ENCODE results near the gene UBXN1.

UBXN1 gene

DNA sequence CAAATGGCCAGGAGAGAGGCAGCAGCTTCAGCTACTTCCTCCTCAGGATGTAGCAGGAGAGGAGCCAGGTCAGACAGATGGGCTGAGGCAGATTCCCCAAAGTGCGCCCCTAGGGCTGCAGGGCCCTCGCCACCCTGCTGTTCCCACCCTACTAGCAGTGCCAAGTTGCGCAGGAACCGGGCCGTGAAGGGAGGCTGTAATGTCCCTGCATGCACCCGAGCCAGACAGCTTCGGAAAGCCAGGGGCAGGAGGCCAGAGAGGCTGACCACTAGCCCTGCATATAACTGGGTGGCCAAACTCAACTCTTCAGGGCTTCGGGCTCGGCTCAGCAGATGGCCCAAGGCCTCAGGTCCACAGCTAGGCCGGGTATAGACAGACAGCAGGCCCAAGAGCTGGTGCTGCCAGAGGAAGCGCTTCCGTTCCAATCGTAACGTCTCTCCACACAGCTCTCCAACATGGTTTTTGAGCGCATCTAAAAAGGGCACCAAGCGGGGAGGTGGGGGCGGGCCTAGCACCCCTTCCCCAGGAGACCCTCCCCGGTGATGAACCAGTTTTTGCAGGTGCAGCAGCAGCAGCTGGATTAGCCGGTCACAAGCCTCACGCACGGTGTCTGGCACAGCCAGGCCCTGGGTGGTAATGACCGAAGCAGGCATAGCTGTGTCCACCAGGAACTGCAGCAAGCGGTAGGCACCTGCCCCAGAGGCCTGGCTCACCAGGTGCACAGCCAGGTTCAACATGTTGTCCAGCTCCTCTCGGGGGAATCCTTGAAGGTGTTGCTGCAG is 30.5 kb downstream of the UBXN1 start:
- no peak for DNase-seq (ENCODE audit: extremely low spot score, insufficient read length, low read depth)
- no peak for FAIRE-seq

DNA sequence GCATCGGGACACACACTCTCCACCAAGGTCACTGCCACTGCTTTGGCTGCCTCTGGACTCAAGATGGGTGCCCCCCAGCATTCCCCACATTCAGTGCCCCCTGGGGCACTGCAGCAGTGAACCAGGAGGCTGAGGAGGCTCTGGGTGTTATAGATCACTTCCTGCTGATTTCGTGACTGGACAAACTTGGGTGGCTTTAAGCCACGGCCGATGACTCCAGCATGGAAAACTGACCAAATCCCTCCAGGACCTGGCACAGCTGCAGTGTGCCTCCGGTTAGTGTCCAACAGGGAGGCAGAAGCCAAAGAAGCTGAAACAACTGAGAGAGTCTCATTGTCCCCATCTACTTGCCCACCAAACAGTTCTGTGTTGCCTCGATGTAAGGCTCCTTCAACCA is 31.3 kb downstream of the UBXN1 start:
- DNase-seq (ENCODE audit: extremely low spot score, insufficient read length, low read depth) (no peak), FAIRE-seq (no peak)

- no peak for FAIRE-seq
- DNase-seq (ENCODE audit: extremely low spot score, insufficient read length, low read depth) = no peak
Observed at GRCh38 chr11:62646825-62647608, 31.9 kb downstream of the UBXN1 start.

GRCh38 chr11:62645946-62646824 is 32.7 kb downstream of the UBXN1 start, which contains the start of gene GANAB:
Gene GANAB (minus strand): TSS chr11:62646613. CDS start chr11:62646599, 14 bp downstream.
- peak; percentile 98 for DNase-seq (ENCODE audit: extremely low spot score, insufficient read length, low read depth)
- FAIRE-seq = peak; percentile 97

DNA sequence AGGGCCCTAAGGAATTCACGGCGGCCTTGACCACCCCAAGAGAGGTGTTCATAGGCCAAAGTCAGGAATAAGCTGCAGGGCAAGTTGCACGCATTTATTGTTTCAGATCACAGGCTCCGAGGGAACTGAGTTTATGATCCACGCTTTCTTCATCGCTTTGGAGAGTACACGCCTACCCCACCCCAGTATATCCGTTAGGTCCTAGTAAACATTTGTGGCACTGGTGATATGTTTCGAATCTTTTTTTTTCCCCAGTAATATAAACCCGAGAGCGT is 33.3 kb downstream of the UBXN1 start:
- DNase-seq (ENCODE audit: extremely low spot score, insufficient read length, low read depth) = no peak
- no peak for FAIRE-seq

GRCh38 chr11:62644220-62644619 is 34.7 kb downstream of the UBXN1 start:
- DNase-seq (ENCODE audit: extremely low spot score, insufficient read length, low read depth) (no peak), FAIRE-seq (no peak)

- DNase-seq (ENCODE audit: extremely low spot score, insufficient read length, low read depth) (no peak), FAIRE-seq (no peak)
Observed at GRCh38 chr11:62632492-62632891, 46.4 kb downstream of the UBXN1 start.

DNA sequence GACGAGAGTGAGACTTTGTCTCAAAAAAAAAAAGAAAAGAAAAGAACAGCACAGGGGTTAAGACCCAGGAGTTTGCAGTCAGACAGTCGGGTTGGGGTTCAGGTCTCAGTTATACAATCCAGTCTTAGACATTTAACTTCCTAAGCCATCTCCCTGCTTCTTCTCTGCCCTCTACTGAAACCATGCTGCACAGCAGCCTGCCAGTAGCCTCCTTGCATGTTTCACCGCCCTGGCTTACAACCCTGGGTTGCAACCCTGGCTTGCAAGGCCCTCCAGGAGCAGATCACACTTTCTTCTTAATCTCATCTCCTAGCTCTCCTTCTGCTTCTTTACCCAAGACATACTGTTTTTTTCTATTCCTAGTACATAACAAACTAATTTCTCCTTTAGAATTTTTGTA is 51.2 kb downstream of the UBXN1 start:
- DNase-seq (ENCODE audit: extremely low spot score, insufficient read length, low read depth) = no peak
- no peak for FAIRE-seq
